K562 (cell line): ENCODE measurements around the gene LRP4. TPM values are rescaled to one million over a fixed set of nuclear protein-coding genes. Genes with fewer than 3 reads are reported as not detected.
A peak's percentile ranks its signal among the peaks of the same experiment; 100 is the strongest.

ENCODE experiments used
- ATAC-seq: fragments of 200-7000 bp; cut with Tn5 transposase; 3 replicates; pipeline ENCODE4 v1.9.1; 2020; ENCODE audit warnings: moderate library complexity
- BruUV-seq: library from RNA; stranded (reverse); fragments of 400-500 nt; replicated peaks from 2 replicates; lab custom pipeline; 2021; lab: Mats Ljungman, UMichigan
- CTCF ChIA-PET: fragments of 300-600 bp; formaldehyde crosslinking; extraction: SDS; loops from one replicate; lab custom pipeline; 2021; ENCODE audit warnings: low intra/inter-chr PET ratio; lab: Yijun Ruan, JAX
- POLR2A ChIA-PET: fragments of 300-600, 350-650 bp; sonication (Branson Sonifier 250); formaldehyde crosslinking; extraction: SDS; loops from one replicate; lab custom pipeline; 2021; ENCODE audit warnings: antibody characterized with exemption, inconsistent platforms; lab: Yijun Ruan, JAX
- DNase-seq, 4 experiments: peaks; one replicate each; pipeline versions ENCODE4 v3.0.0 to v3.0.0-alpha.2; 2011 to 2018; ENCODE audit warnings: low spot score in 3 of 4, mixed read lengths in 3 of 4; ENCODE audit errors: extremely low read depth in 1 of 4
- FAIRE-seq: peaks from 2 replicates; lab custom pipeline; 2011; peaks lifted over from hg19 to GRCh38; lab: Jason Lieb, UNC
- H2AFZ ChIP-seq: 2 replicates; pipeline ENCODE4 v1.6.0; 2011; ENCODE audit warnings: low read depth, low read length, control low read depth, inconsistent platforms
- H3K27ac ChIP-seq: fragments of 200-600 bp; 3 replicates; pipeline ENCODE4 v1.8.0; 2011; ENCODE audit warnings: low read depth, mild to moderate bottlenecking, control low read depth, inconsistent platforms, low read length, moderate library complexity, mixed read lengths; ENCODE audit errors: extremely low read depth
- H3K27me3 ChIP-seq, 2 experiments: fragments of 300-600 bp in 1 of 2; 2 replicates in 1 of 2; 3 replicates in 1 of 2; pipeline versions ENCODE4 v1.6.0 to v1.8.0; 2011; ENCODE audit warnings: inconsistent platforms in 2 of 2, low read length in 2 of 2, mild to moderate bottlenecking in 1 of 2, mixed read lengths in 1 of 2, moderate library complexity in 1 of 2; ENCODE audit not compliant: control insufficient read depth in 2 of 2, insufficient read depth in 2 of 2
- H3K36me3 ChIP-seq: fragments of 300-600 bp; 3 replicates; pipeline ENCODE4 v1.8.0; 2011; ENCODE audit warnings: mild to moderate bottlenecking, low read length, inconsistent platforms; ENCODE audit not compliant: control insufficient read depth, insufficient read depth
- H3K4me1 ChIP-seq, 2 experiments: fragments of 200-600 bp in 1 of 2; replicated peaks in 1 of 2; 2 replicates in 1 of 2; 3 replicates in 1 of 2; pipeline versions ENCODE4 v1.5.1 to v1.8.0; 2011; ENCODE audit warnings: inconsistent platforms in 2 of 2, low read length in 2 of 2, mild to moderate bottlenecking in 1 of 2, mixed read lengths in 1 of 2, moderate library complexity in 1 of 2; ENCODE audit not compliant: control insufficient read depth in 2 of 2, insufficient read depth in 2 of 2
- H3K4me2 ChIP-seq: 2 replicates; pipeline ENCODE4 v1.6.1; 2011; ENCODE audit warnings: low read length, control low read depth, inconsistent platforms, mixed read lengths; ENCODE audit not compliant: insufficient read depth
- H3K4me3 ChIP-seq: fragments of 200-600 bp; sonication (generic), shearing (Covaris generic); 2 replicates; pipeline ENCODE4 v1.5.1; 2016; ENCODE audit warnings: control low read depth, inconsistent platforms
- H3K79me2 ChIP-seq: fragments of 200-600 bp; 3 replicates; pipeline ENCODE4 v1.8.0; 2011; ENCODE audit warnings: low read length, inconsistent platforms; ENCODE audit not compliant: control insufficient read depth, insufficient read depth
- H3K9ac ChIP-seq, 2 experiments: 2 replicates each; pipeline versions ENCODE4 v1.6.0 to v1.6.1; 2011; ENCODE audit warnings: low read depth in 2 of 2, low read length in 2 of 2, control low read depth in 1 of 2, inconsistent platforms in 1 of 2, mild to moderate bottlenecking in 1 of 2, mixed read lengths in 1 of 2; ENCODE audit not compliant: insufficient read depth in 1 of 2
- H3K9me1 ChIP-seq: one replicate; pipeline ENCODE4 v1.6.0; 2011; ENCODE audit warnings: inconsistent platforms, mild to moderate bottlenecking, low read length, moderate library complexity; ENCODE audit not compliant: control insufficient read depth, insufficient read depth
- H3K9me3 ChIP-seq: replicated peaks from 2 replicates; pipeline ENCODE4 v1.5.1; 2011; ENCODE audit warnings: low read depth, low read length, inconsistent platforms; ENCODE audit not compliant: control insufficient read depth, insufficient read depth
- H4K20me1 ChIP-seq: replicated peaks from 2 replicates; pipeline ENCODE4 v1.6.1; 2011; ENCODE audit warnings: low read length, inconsistent platforms, mixed read lengths; ENCODE audit not compliant: control insufficient read depth, insufficient read depth
- CTCF ChIP-seq, 3 experiments: IDR thresholded peaks in 2 of 3; conservative IDR thresholded peaks in 1 of 3; 2 replicates each; pipeline ENCODE4 v1.5.1; 2011 to 2012; ENCODE audit warnings: low read length in 3 of 3, mild to moderate bottlenecking in 3 of 3, control low read depth in 2 of 3, improper control_type of control experiment in 1 of 3, inconsistent platforms in 1 of 3, low read depth in 1 of 3, mixed read lengths in 1 of 3, moderate library complexity in 1 of 3; ENCODE audit not compliant: insufficient read depth in 2 of 3
- MYNN ChIP-seq, 2 experiments: sonication (generic); formaldehyde crosslinking in 1 of 2; IDR thresholded peaks; 2 replicates each; pipeline versions ENCODE4 v1.5.0 to v1.6.1; 2016 to 2020; ENCODE audit warnings: antibody characterized with exemption in 1 of 2, missing genetic modification reagents in 1 of 2
- ZNF212 ChIP-seq: fragments of 450-650 bp; formaldehyde crosslinking; IDR thresholded peaks from 2 replicates; pipeline ENCODE4 v1.4.0; 2020; ENCODE audit warnings: mild to moderate bottlenecking
- WGBS: fragments of 100-300 bp; shearing (Covaris generic); methylation state at CpG from one replicate; pipeline ENCODE4 v1.1.6; 2016; ENCODE audit warnings: low coverage, mixed read lengths; ENCODE audit not compliant: insufficient coverage; ENCODE audit errors: missing lambda C conversion rate; 5-methylcytosine and 5-hydroxymethylcytosine counted together
- in situ Hi-C: fragments of 300-500 bp; cut with MboI; formaldehyde crosslinking; loops from 4 replicates; pipeline ENCODE4 v1.15.0; 2018; ENCODE audit warnings: inconsistent platforms, mixed read lengths
- intact Hi-C: fragments of 100-400 bp; cut with micrococcal nuclease; formaldehyde crosslinking; loops from 2 replicates; pipeline ENCODE4 v1.14.2; 2022
- polyA plus RNA-seq, 8 experiments: library from polyadenylated mRNA; depleted of rRNA in 4 of 8; stranded (reverse) in 5 of 8; unstranded in 3 of 8; fragments of >200 nt; fragmentation: Nextera tagmentation in 2 of 8; fragmentation: Illumina TruSeq in 1 of 8; extraction: Ambion mirVana in 2 of 8; extraction: Trizol in 1 of 8; gene quantifications; 2 replicates each; pipeline versions ENCODE4 v1.2.1 to v1.2.3, GENCODE V29; 2011 to 2014; ENCODE audit warnings: inconsistent platforms in 1 of 8, missing spikeins in 1 of 8
- total RNA-seq, 7 experiments: library from RNA; depleted of rRNA in 6 of 7; stranded (reverse); fragments of >200 nt in 6 of 7; fragmentation: Illumina TruSeq in 2 of 7; extraction: Trizol in 2 of 7; gene quantifications; 2 replicates each; pipeline versions ENCODE4 v1.2.1 to v1.2.3, GENCODE V29; 2011 to 2021; ENCODE audit warnings: low replicate concordance in 1 of 7

LRP4 gene
- total and polyA plus RNA-seq, 9 of the 15 experiments (the other 6 are each of a cell fraction or from before 2014, with no cell fraction given): 0.04 to 0.54 (median 0.10) TPM

- no peak overlapping the region for H3K9ac ChIP-seq
- peaks cover 24% of the 10 kb centered on the region; the same call in 1 of the 3 replicates for H3K36me3 ChIP-seq
- in situ Hi-C loops: no loop called here
- ChIA-PET CTCF (interaction anchor here (0.7 kb wide), 1 partner anchor 335 kb away, joined by 3 read pairs; no protein-coding TSS in a partner anchor), POLR2A (interaction anchor here (0.7 to 2.1 kb wide), 2 partner anchors 12 to 19 kb away, joined by 3 to 12 read pairs; no protein-coding TSS in a partner anchor)
- no peak overlapping the region for H3K4me3 ChIP-seq
- DNase-seq: no peak
- no peak overlapping the region for H3K4me2 ChIP-seq
- peaks cover 99% of the 10 kb centered on the region for H3K79me2 ChIP-seq
- H3K4me1 ChIP-seq: peaks cover 20 to 27% of the 10 kb centered on the region in 2 experiments; a peak in 4 of 5 replicates
- intact Hi-C loops: loop anchor here (2.0 kb wide), 1 partner anchor 17 kb away; no protein-coding TSS in a partner anchor
- peaks cover 6% of the 10 kb centered on the region for H3K9me1 ChIP-seq
- peak; percentile 98 for TF ChIP-seq MYNN (IDR thresholded peaks at IDR 0.05)
- no peak for TF ChIP-seq MYNN (CRISPR knock-in tag; IDR thresholded peaks at IDR 0.05)
- no peak for TF ChIP-seq ZNF212
- TF ChIP-seq CTCF (IDR thresholded peaks at IDR 0.05 in 2 of 3, conservative IDR thresholded peaks at IDR 0.05 in 1 of 3; ENCODE audit: insufficient read depth in 2 of 3, low read depth in 1 of 3, low read length in 3 of 3): 0 out of 6 replicates have a peak, but pooled peaks of 1 of the 3 experiments have one; percentile 12
- 57% methylated on average over 1 of the region's 1 CpG for WGBS
- no peaks in the 10 kb centered on the region for H3K27me3 ChIP-seq
- peaks cover 24% of the 10 kb centered on the region for H4K20me1 ChIP-seq
- no peak overlapping the region for H2AFZ ChIP-seq
- ATAC-seq: no peak
- no peak overlapping the region for H3K27ac ChIP-seq
- no peak for FAIRE-seq
- H3K9me3 ChIP-seq: no peaks in the 10 kb centered on the region
- no TSS peak for BruUV-seq
Observed at GRCh38 chr11:46827995-46828394, 90.4 kb downstream of the LRP4 start.
